ENCODE results near the gene NFYA.

DNA sequence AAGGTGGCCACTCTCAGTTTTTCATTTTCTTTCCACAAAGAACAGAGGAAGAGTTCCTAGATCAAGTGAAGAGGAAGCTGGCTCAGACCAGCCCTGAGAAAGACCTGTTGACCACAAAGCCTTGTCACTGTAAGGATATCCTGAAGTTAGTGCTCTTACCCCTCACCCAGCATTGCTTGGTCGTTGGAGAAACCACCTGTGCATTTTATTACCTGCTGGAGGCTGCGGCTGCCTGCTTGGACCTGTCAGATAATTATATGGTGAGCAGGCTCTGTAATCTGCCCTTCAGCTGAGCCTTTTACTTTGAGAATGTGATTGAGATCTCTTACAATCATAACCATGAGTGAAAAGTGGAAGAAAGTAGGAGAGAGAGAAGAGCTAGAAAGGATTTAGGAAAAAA lies 59.5 kb downstream of the NFYA start:
- TF ChIP-seq, protein P1, sequence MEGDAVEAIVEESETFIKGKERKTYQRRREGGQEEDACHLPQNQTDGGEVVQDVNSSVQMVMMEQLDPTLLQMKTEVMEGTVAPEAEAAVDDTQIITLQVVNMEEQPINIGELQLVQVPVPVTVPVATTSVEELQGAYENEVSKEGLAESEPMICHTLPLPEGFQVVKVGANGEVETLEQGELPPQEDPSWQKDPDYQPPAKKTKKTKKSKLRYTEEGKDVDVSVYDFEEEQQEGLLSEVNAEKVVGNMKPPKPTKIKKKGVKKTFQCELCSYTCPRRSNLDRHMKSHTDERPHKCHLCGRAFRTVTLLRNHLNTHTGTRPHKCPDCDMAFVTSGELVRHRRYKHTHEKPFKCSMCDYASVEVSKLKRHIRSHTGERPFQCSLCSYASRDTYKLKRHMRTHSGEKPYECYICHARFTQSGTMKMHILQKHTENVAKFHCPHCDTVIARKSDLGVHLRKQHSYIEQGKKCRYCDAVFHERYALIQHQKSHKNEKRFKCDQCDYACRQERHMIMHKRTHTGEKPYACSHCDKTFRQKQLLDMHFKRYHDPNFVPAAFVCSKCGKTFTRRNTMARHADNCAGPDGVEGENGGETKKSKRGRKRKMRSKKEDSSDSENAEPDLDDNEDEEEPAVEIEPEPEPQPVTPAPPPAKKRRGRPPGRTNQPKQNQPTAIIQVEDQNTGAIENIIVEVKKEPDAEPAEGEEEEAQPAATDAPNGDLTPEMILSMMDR (IDR thresholded peaks at IDR 0.05; ENCODE audit: borderline replicate concordance, extremely low read depth, low read length, poor library complexity, severe bottlenecking): no peak
- no peak for TF ChIP-seq EZH2 (IDR thresholded peaks at IDR 0.05; ENCODE audit: borderline replicate concordance, low read depth, low read length, severe bottlenecking)
